Pericardium fibroblast (primary cell): ENCODE data around the gene KCNK18. TPM values are rescaled to one million over a fixed set of nuclear protein-coding genes. Genes with fewer than 3 reads are reported as not detected.

ENCODE experiments used
- total RNA-seq: library from RNA; depleted of rRNA; stranded (reverse); fragments of >200 nt; gene quantifications from 2 replicates; pipeline ENCODE4 v1.2.3, GENCODE V29; 2015

KCNK18 gene
- total RNA-seq, result not detected in 2 replicates

DNA sequence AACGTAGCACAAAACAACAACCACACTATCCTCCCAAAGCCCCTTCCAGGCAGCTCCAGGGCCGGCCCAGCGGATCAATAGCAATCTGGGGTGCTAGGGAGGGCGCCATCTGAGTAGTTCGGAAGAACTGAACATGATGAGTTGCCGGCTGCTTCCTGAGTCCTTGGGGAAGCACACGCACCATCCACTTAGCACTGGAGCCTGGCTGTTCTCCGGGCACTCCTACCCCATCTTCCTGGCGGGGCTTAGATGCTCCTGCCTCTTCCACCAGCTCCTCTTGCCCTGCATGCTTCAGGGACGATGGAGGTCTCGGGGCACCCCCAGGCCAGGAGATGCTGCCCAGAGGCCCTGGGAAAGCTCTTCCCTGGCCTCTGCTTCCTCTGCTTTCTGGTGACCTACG is at the start of gene KCNK18:
TSS of gene KCNK18 (plus strand) at position 301 of the 400 bp plus-strand sequence. CDS start at position 301, 0 bp downstream.

GRCh38 chr10:117240621-117241529 is 43.6 kb downstream of the KCNK18 start, which contains the start of gene SLC18A2:
Gene SLC18A2 (plus strand): TSS chr10:117241114. CDS start chr10:117241694, 580 bp downstream.

Other genes with a start within 250 kb of the KCNK18 start
- gene SHTN1, start 192.3 kb upstream of the KCNK18 start, total RNA-seq, result 1.3 and 2.7 TPM in 2 replicates
- gene VAX1, start 59.2 kb upstream of the KCNK18 start, total RNA-seq, result not detected in 2 replicates
- gene SLC18A2, start 43.6 kb downstream of the KCNK18 start, total RNA-seq, result not detected in 2 replicates
- gene PDZD8, start 178.0 kb downstream of the KCNK18 start, total RNA-seq, result 12.7 and 19.3 TPM in 2 replicates